22Rv1 (cell line): ENCODE measurements around the gene LIG3.
"Not testable (repeated sequence)": the region's sequence is repeated elsewhere in the genome, so short reads cannot be mapped to it uniquely, and the experiment has no call there.

Source experiments
- CTCF ChIP-seq: fragments of 450-650 bp; IDR thresholded peaks from 2 replicates; pipeline ENCODE4 v1.5.1; 2017; ENCODE audit warnings: mild to moderate bottlenecking
- ZFX ChIP-seq: fragments of 450-650 bp; IDR thresholded peaks from 2 replicates; pipeline ENCODE4 v1.6.1; 2017; ENCODE audit warnings: antibody characterized with exemption, borderline replicate concordance

- TF ChIP-seq CTCF, ZFX: not testable (repeated sequence)
These were observed 47.8 kb downstream of the LIG3 start for GRCh38 chr17:35028097-35028496.
